ENCODE measurements around the gene SRCAP.

DNA sequence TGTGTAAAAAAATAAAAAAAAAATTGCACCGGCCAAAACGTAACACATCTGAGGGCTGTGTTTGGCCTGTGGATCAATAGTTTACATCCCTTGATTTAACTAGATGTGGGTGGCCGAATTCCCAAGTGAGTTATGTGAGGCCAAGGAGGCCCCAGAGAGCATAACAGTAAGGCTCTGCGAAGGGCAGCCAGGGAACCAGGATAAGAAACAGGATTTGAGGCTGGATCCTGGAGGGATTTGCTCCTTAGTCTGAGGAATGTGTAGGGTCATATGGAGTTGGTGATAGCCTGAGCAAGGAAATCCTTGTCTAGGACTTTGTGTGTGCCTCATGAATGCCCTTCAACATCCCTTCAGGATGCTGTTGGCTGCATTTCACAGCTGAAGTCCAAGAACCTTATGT lies 51.2 kb downstream of the SRCAP start:
- no peak for TF ChIP-seq POLR2AphosphoS5 (IDR thresholded peaks at IDR 0.05)
- TF ChIP-seq POLR2A (IDR thresholded peaks at IDR 0.05): no peak
- TF ChIP-seq EP300 (IDR thresholded peaks at IDR 0.05; ENCODE audit: low read depth): no peak

Data from transverse colon (tissue), 3 donors.